HEK293 (cell line): Measurements from ENCODE around the gene SFXN4.

Experiments
- AEBP2 ChIP-seq: fragments of 450-650 bp; formaldehyde crosslinking; IDR thresholded peaks from 2 replicates; pipeline ENCODE4 v1.5.1; 2016; ENCODE audit warnings: missing biosample characterization, missing genetic modification characterization, borderline replicate concordance
- EGR2 ChIP-seq: fragments of 450-650 bp; formaldehyde crosslinking; IDR thresholded peaks from 2 replicates; pipeline ENCODE4 v1.5.1; 2016; ENCODE audit warnings: low read depth, missing biosample characterization, missing genetic modification characterization
- GLIS2 ChIP-seq: fragments of 450-650 bp; formaldehyde crosslinking; IDR thresholded peaks from 2 replicates; pipeline ENCODE4 v1.5.1; 2016; ENCODE audit warnings: missing biosample characterization, missing genetic modification characterization
- HOXD13 ChIP-seq: sonication (generic); formaldehyde crosslinking; IDR thresholded peaks from 2 replicates; pipeline ENCODE4 v1.8.0; 2022; ENCODE audit warnings: missing genetic modification reagents, borderline replicate concordance
- KLF1 ChIP-seq: fragments of 450-650 bp; formaldehyde crosslinking; IDR thresholded peaks from 2 replicates; pipeline ENCODE4 v1.5.1; 2016; ENCODE audit warnings: missing biosample characterization, missing genetic modification characterization
- KLF10 ChIP-seq: fragments of 450-650 bp; IDR thresholded peaks from 2 replicates; pipeline ENCODE4 v1.5.1; 2018; ENCODE audit warnings: missing biosample characterization, mild to moderate bottlenecking, missing genetic modification characterization
- MZF1 ChIP-seq: fragments of 450-650 bp; formaldehyde crosslinking; IDR thresholded peaks from 2 replicates; pipeline ENCODE4 v1.5.1; 2017; ENCODE audit warnings: missing biosample characterization, missing genetic modification characterization, borderline replicate concordance
- SCRT2 ChIP-seq: fragments of 450-650 bp; formaldehyde crosslinking; IDR thresholded peaks from 2 replicates; pipeline ENCODE4 v1.5.1; 2016; ENCODE audit warnings: missing biosample characterization, missing genetic modification characterization
- SP2 ChIP-seq: fragments of 450-650 bp; formaldehyde crosslinking; IDR thresholded peaks from 2 replicates; pipeline ENCODE4 v1.5.1; 2016; ENCODE audit warnings: missing biosample characterization, missing genetic modification characterization
- YY1 ChIP-seq: fragments of 450-650 bp; formaldehyde crosslinking; IDR thresholded peaks from 2 replicates; pipeline ENCODE4 v1.5.1; 2018; ENCODE audit warnings: missing biosample characterization, missing genetic modification characterization
- ZBTB26 ChIP-seq: fragments of 450-650 bp; formaldehyde crosslinking; optimal IDR thresholded peaks from 2 replicates; pipeline ENCODE3; 2016; ENCODE audit warnings: missing biosample characterization, mild to moderate bottlenecking, missing genetic modification characterization
- ZNF148 ChIP-seq: fragments of 450-650 bp; formaldehyde crosslinking; IDR thresholded peaks from 2 replicates; pipeline ENCODE4 v1.5.0; 2017; ENCODE audit warnings: missing biosample characterization, missing genetic modification characterization, borderline replicate concordance
- ZNF214 ChIP-seq: fragments of 450-650 bp; formaldehyde crosslinking; IDR thresholded peaks from 2 replicates; pipeline ENCODE4 v1.5.1; 2017; ENCODE audit warnings: missing biosample characterization, mild to moderate bottlenecking, missing genetic modification characterization, borderline replicate concordance
- ZNF302 ChIP-seq: fragments of 450-650 bp; formaldehyde crosslinking; IDR thresholded peaks from 2 replicates; pipeline ENCODE4 v1.5.1; 2016; ENCODE audit warnings: missing biosample characterization, missing genetic modification characterization, low read depth
- ZNF335 ChIP-seq: fragments of 450-650 bp; formaldehyde crosslinking; conservative IDR thresholded peaks from 2 replicates; pipeline ENCODE4 v1.5.1; 2016; ENCODE audit warnings: missing biosample characterization, missing genetic modification characterization
- ZNF391 ChIP-seq: fragments of 450-650 bp; formaldehyde crosslinking; IDR thresholded peaks from 2 replicates; pipeline ENCODE4 v1.5.1; 2016; ENCODE audit warnings: low read depth, missing biosample characterization, missing genetic modification characterization, borderline replicate concordance
- ZNF398 ChIP-seq: fragments of 450-650 bp; formaldehyde crosslinking; IDR thresholded peaks from 2 replicates; pipeline ENCODE4 v1.5.1; 2017; ENCODE audit warnings: missing biosample characterization, missing genetic modification characterization
- ZNF423 ChIP-seq: fragments of 450-650 bp; formaldehyde crosslinking; IDR thresholded peaks from 2 replicates; pipeline ENCODE4 v1.5.1; 2016; ENCODE audit warnings: missing biosample characterization, missing genetic modification characterization
- ZNF449 ChIP-seq: fragments of 450-650 bp; formaldehyde crosslinking; IDR thresholded peaks from 2 replicates; pipeline ENCODE4 v1.5.1; 2017; ENCODE audit warnings: missing biosample characterization, mild to moderate bottlenecking, missing genetic modification characterization, moderate library complexity
- ZNF558 ChIP-seq: fragments of 450-650 bp; formaldehyde crosslinking; IDR thresholded peaks from 2 replicates; pipeline ENCODE4 v1.5.1; 2016; ENCODE audit warnings: missing biosample characterization, missing genetic modification characterization
- ZNF596 ChIP-seq: fragments of 450-650 bp; IDR thresholded peaks from 2 replicates; pipeline ENCODE4 v1.5.0; 2018; ENCODE audit warnings: missing biosample characterization, mild to moderate bottlenecking, missing genetic modification characterization, moderate library complexity
- ZNF677 ChIP-seq: fragments of 450-650 bp; IDR thresholded peaks from 2 replicates; pipeline ENCODE4 v1.5.0; 2018; ENCODE audit warnings: missing biosample characterization, mild to moderate bottlenecking, missing genetic modification characterization, moderate library complexity
- ZNF837 ChIP-seq: fragments of 450-650 bp; formaldehyde crosslinking; IDR thresholded peaks from 2 replicates; pipeline ENCODE4 v1.5.1; 2016; ENCODE audit warnings: missing biosample characterization, missing genetic modification characterization
- TF ChIP-seq, protein P1 (sequence below): fragments of 450-650 bp; formaldehyde crosslinking; IDR thresholded peaks from 2 replicates; pipeline ENCODE4 v1.5.1; 2016; ENCODE audit warnings: missing biosample characterization, missing genetic modification characterization, borderline replicate concordance
- TF ChIP-seq, protein P2 (sequence below): fragments of 450-650 bp; formaldehyde crosslinking; IDR thresholded peaks from 2 replicates; pipeline ENCODE4 v1.5.1; 2016; ENCODE audit warnings: missing biosample characterization, missing genetic modification characterization

SFXN4 gene

GRCh38 chr10:119103903-119104653, 61.4 kb downstream of the SFXN4 start, which contains the start of gene DENND10 (continued):
- TF ChIP-seq, protein P1, sequence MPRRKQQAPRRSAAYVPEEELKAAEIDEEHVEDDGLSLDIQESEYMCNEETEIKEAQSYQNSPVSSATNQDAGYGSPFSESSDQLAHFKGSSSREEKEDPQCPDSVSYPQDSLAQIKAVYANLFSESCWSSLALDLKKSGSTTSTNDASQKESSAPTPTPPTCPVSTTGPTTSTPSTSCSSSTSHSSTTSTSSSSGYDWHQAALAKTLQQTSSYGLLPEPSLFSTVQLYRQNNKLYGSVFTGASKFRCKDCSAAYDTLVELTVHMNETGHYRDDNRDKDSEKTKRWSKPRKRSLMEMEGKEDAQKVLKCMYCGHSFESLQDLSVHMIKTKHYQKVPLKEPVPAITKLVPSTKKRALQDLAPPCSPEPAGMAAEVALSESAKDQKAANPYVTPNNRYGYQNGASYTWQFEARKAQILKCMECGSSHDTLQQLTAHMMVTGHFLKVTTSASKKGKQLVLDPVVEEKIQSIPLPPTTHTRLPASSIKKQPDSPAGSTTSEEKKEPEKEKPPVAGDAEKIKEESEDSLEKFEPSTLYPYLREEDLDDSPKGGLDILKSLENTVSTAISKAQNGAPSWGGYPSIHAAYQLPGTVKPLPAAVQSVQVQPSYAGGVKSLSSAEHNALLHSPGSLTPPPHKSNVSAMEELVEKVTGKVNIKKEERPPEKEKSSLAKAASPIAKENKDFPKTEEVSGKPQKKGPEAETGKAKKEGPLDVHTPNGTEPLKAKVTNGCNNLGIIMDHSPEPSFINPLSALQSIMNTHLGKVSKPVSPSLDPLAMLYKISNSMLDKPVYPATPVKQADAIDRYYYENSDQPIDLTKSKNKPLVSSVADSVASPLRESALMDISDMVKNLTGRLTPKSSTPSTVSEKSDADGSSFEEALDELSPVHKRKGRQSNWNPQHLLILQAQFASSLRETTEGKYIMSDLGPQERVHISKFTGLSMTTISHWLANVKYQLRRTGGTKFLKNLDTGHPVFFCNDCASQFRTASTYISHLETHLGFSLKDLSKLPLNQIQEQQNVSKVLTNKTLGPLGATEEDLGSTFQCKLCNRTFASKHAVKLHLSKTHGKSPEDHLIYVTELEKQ (tag by site-specific recombination), result no peak
- TF ChIP-seq ZNF837 (tag by site-specific recombination) (no peak), ZNF423 (no peak), EGR2 (tag by site-specific recombination) (no peak), YY1 (tag by site-specific recombination) (peak; percentile 76), ZNF335 (tag by site-specific recombination) (no peak; the same call in 1 of the 2 replicates), SP2 (tag by site-specific recombination) (peak; percentile 10; the same call in 1 of the 2 replicates), ZBTB26 (tag by site-specific recombination) (peak; percentile 67), KLF1 (0 out of 2 replicates have a peak, but pooled peaks have one; percentile 14), ZNF677 (tag by site-specific recombination) (no peak), ZNF214 (tag by site-specific recombination) (no peak), MZF1 (tag by site-specific recombination) (no peak), ZNF148 (tag by site-specific recombination) (no peak), ZNF449 (tag by site-specific recombination) (peak; percentile 64; the same call in 1 of the 2 replicates), ZNF596 (tag by site-specific recombination) (peak; percentile 30; the same call in 1 of the 2 replicates), ZNF391 (tag by site-specific recombination) (no peak), HOXD13 (CRISPR knock-in tag) (no peak), KLF10 (tag by site-specific recombination) (no peak; the same call in 1 of the 2 replicates), SCRT2 (tag by site-specific recombination) (no peak), ZNF558 (tag by site-specific recombination) (no peak), AEBP2 (tag by site-specific recombination) (no peak), ZNF302 (tag by site-specific recombination) (no peak), ZNF398 (tag by site-specific recombination) (no peak), GLIS2 (tag by site-specific recombination) (no peak)
- TF ChIP-seq, protein P2, sequence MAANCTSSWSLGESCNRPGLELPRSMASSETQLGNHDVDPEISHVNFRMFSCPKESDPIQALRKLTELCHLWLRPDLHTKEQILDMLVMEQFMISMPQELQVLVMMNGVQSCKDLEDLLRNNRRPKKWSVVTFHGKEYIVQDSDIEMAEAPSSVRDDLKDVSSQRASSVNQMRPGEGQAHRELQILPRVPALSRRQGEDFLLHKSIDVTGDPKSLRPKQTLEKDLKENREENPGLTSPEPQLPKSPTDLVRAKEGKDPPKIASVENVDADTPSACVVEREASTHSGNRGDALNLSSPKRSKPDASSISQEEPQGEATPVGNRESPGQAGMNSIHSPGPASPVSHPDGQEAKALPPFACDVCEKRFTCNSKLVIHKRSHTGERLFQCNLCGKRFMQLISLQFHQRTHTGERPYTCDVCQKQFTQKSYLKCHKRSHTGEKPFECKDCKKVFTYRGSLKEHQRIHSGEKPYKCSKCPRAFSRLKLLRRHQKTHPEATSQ, result peak; percentile 84
